Measurements from ENCODE around the gene SCAMP3.

DNA sequence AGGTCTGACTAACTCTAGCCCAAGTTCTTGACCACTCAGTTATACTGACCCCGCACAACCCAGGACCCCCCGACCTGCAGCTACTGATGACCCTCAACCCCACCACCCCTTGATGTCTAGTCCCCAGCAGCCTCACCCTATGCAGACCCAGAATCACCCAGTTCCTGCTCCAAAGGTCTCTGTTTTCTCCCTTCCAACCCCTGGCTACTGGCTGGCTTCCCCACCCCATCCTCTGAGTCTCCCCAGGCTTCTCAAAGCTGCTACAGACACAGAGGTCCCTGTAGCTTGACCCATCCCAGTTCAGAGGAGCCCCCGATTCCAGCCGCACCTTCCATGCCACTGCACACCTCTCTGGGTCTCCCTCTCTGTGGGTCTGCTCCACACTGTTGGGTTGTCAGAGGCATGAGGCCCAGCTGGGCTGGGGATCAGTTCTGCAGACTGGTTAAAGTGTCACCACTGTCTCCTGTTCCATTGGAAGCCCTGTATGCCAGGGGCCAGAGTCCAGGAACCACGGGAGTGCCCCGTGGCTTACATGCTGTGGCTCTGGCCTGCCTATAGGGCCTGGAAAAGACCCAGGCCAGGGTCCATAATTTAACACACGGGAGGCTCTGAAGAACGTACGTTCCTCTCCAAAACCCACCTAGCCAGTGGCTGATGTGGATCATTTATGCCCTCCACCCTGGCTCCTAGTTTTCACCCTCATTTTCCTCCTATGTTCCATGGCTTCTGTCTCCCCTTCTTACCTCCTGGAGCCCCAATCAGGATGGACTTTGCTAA is 38.6 kb upstream of the SCAMP3 start:
- TF ChIP-seq GATA2 (IDR thresholded peaks at IDR 0.05; ENCODE audit: low read depth, low read length) (no peak), GATA3 (IDR thresholded peaks at IDR 0.05; ENCODE audit: low read depth, low read length) (no peak)

Measured in SH-SY5Y (cell line).